Central memory CD8-positive, alpha-beta T cell (primary cell): ENCODE data around the gene LRFN4.
"Not testable (repeated sequence)": the region's sequence is repeated elsewhere in the genome, so short reads cannot be mapped to it uniquely, and the experiment has no call there.

Experiments used
- ATAC-seq: fragments of 150-1000 bp; cut with Tn5 transposase; replicated peaks from 2 replicates; pipeline ENCODE4 v1.10.0; 2022; ENCODE audit warnings: mild to moderate bottlenecking, moderate FRiP score, moderate number of reproducible peaks; ENCODE audit not compliant: poor library complexity, severe bottlenecking; ENCODE audit errors: extremely low read depth
- DNase-seq, 2 donors: peaks; one replicate each; pipeline ENCODE4 v3.0.0; 2021; ENCODE audit warnings: low spot score in 2 of 2
- H3K27ac Mint-ChIP-seq: one replicate; pipeline ENCODE4 v1.8.0; 2022; ENCODE audit warnings: low read depth, mild to moderate bottlenecking, moderate library complexity, mixed read lengths
- H3K27me3 Mint-ChIP-seq: one replicate; pipeline ENCODE4 v1.8.0; 2022; ENCODE audit warnings: mixed read lengths
- H3K36me3 Mint-ChIP-seq: one replicate; pipeline ENCODE4 v1.8.0; 2022; ENCODE audit warnings: mild to moderate bottlenecking, moderate library complexity, mixed read lengths; ENCODE audit not compliant: insufficient read depth
- H3K4me1 Mint-ChIP-seq: one replicate; pipeline ENCODE4 v1.8.0; 2022; ENCODE audit warnings: mixed read lengths
- H3K4me3 Mint-ChIP-seq: one replicate; pipeline ENCODE4 v1.8.0; 2022; ENCODE audit warnings: mild to moderate bottlenecking, moderate library complexity, mixed read lengths
- H3K9me3 Mint-ChIP-seq: one replicate; pipeline ENCODE4 v1.8.0; 2022; ENCODE audit warnings: mixed read lengths

LRFN4 gene

DNA sequence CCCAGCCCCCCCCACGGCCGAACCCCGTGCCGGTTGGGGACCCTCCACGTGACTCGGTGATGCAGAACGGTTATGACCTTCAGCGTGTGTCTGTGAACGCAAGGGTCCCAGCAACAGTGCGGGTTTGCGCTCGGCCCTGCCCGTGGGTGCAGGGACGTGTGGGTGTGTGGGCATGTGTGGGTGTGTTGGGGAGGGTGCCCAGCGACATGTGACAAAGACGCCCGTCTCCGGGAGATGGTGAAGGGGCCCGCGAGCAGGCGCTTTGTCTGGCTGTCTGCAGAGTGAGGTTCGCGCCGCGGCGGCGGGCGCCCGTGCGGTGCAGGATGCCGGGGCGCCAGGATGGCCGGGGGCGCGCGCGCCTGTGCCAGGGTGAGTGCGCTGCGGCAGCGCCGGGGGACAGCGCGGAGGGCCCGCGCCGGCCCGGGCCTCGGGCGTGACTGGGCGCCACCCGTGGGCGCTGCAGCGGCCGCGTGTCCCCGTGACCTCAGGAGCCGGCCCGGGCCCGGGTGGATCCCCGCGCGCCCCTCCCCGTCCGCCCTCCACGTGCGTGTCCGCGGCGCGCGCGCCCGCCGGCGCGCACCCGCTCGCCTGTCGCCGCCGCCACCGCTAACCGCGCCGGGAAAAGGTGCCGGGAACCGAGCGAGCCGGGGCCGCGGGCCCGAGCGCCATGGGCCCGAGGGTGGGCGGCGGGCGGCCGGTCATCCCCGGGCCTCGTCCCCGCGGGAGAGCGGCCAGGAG is at the start of gene LRFN4:
Gene LRFN4 (plus strand): TSS at position 569 of the 738 bp plus-strand sequence. CDS start 681 bp downstream, outside the sequence.
- H3K36me3 Mint-ChIP-seq: peaks cover 8% of the 10 kb centered on the region

DNA sequence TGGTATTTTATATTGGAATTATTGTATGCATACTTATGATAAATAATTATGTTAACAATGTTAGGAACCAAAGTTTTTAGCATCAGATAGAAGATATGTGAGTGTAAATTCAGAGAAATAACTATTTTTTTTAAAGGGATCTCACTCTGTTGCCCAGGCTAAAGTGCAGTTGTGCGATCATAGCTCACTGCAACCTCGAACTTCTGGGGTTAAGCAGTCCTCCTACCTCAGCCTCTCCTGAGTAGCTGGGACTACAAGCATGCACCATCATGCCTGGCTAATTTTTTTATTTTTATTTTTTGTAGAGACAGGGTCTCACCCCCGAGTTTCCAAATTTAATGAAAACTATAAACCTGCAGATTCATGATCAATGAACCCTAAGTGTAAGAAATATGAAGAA is 47.3 kb upstream of the LRFN4 start:
- DNase-seq: no peak

More for the DNA sequence above, at the start of gene LRFN4:
- DNase-seq (peak; percentile 49 to 57), ATAC-seq (peak; percentile 80)
- H3K4me3 Mint-ChIP-seq: peak within 1 kb of the TSS; percentile 83
- no peaks in the 10 kb centered on the region for H3K9me3 Mint-ChIP-seq
- H3K27ac Mint-ChIP-seq: peak within 1 kb of the TSS; percentile 44
- H3K4me1 Mint-ChIP-seq: peaks cover 9% of the 10 kb centered on the region
- no peaks in the 10 kb centered on the region for H3K27me3 Mint-ChIP-seq

DNA sequence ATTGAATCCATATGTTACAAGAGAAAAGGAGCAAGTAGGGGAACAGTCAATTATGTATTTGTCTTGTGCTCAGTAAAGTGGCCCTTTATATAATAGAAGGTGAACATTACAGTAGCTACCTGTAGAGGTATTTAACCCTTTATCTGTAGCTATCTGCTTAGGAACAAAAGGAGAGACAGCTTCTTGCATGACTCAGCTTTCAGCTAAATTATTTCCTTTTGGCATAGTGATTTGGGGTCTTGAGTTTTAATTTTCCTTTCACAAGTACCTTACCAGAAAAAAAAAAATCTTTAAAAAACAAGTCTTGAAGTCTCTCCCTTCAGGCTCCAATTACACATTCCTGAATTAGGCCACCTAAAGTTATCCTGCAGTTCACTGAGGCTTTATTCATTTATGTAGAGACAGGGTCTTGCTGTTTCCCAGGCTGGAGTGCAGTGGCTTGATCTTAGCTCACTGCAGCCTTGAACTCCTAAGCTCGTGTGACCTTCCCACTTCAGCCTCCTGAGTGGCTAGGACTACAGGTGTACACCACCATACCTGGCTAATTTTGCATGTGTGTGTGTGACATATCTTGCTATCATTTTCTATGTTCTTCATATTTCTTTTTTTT is 46.2 kb upstream of the LRFN4 start:
- ATAC-seq (no peak), DNase-seq (no peak)
- peaks cover 4% of the 10 kb centered on the region for H3K36me3 Mint-ChIP-seq
- H3K9me3 Mint-ChIP-seq: no peaks in the 10 kb centered on the region
- no peaks in the 10 kb centered on the region for H3K4me1 Mint-ChIP-seq
- no peak overlapping the region for H3K4me3 Mint-ChIP-seq
- no peaks in the 10 kb centered on the region for H3K27me3 Mint-ChIP-seq
- no peak overlapping the region for H3K27ac Mint-ChIP-seq

More for the DNA sequence above, 47.3 kb upstream of the LRFN4 start:
- Mint-ChIP-seq H3K27ac (peak overlapping the region; percentile 33), H3K4me1 (no peaks in the 10 kb centered on the region), H3K4me3 (no peak overlapping the region), H3K9me3 (no peaks in the 10 kb centered on the region), H3K36me3 (peaks cover 5% of the 10 kb centered on the region), H3K27me3 (no peaks in the 10 kb centered on the region)
- ATAC-seq: no peak

DNA sequence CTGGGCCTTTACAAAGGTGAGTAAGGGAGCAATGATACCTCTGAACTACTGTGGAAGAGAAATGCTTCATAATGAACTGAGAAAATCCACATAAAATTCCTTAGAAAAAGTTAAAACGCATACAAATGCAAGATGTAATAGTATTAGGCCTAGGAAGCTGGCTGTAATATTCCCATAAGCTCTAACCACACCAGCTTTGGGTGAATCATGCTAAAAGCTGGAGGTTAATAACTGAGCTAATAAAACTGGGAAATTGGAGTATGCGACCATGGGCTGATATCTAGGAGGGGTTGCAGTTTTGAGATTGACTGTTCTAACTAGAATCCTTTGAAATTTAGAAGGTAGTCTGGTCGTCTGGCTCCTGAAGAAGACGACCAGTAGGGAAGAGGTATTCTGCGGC is 42.2 kb upstream of the LRFN4 start:
- no peaks in the 10 kb centered on the region for H3K36me3 Mint-ChIP-seq

DNA sequence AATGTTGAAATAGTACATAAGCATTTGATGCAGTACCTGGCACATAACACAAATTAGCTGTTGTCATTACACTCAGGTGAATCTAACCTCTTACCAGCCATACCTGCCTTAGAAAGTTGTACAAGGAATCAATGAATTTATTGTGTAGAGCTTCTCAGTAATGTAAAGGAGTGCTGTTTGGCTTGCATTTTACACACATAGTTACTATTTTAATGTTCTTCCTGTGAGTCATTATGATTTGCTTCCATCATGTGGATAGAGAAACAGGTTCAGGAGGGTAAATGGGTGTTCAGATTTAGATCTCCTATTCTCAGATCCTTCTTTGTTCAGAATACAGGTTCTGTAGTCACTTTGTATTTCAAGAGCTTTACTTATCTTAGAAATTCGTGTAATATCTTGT is 41.2 kb upstream of the LRFN4 start:
- Mint-ChIP-seq H3K36me3 (no peaks in the 10 kb centered on the region), H3K4me3 (no peak overlapping the region), H3K9me3 (no peaks in the 10 kb centered on the region), H3K4me1 (no peaks in the 10 kb centered on the region), H3K27me3 (no peaks in the 10 kb centered on the region), H3K27ac (no peak overlapping the region)
- no peak for DNase-seq
- ATAC-seq: no peak

More for the DNA sequence above, 42.2 kb upstream of the LRFN4 start:
- Mint-ChIP-seq H3K27ac (no peak overlapping the region), H3K9me3 (no peaks in the 10 kb centered on the region), H3K4me1 (no peaks in the 10 kb centered on the region), H3K4me3 (no peak overlapping the region), H3K27me3 (no peaks in the 10 kb centered on the region)
- no peak for DNase-seq
- ATAC-seq: no peak

DNA sequence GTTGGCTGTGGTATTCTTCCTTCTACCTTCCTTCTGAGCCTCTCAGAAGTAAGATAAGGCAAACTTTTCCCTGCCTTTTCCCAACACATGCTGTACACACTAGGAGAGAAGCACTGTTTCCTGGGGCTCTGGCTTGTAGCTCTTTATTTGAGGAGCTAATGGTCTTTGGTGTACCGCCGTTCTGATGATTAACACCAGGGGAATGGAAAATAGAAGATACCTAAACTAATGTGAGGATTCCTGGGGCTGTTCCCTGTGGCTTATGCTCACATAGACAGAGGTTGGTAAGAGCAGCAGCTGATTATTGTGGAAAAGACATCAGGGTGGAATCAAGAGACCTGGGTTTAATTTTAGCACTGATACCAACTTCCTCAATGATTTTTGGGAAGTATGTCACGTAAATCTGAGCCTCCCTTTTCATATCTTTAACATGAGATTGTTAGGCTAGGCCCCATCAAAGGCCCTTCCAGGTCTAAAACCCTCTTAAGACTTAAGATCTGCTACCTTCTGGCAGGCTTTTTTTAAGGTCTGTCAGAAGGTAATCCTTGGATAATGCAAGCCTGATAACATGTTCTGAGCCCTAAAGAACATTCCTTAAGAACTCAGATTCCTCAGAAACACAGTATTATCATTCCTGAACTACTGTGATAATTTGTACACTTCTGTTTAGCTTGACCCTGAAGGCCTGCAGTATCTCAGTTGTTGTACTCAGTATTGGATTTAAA is 38.5 kb upstream of the LRFN4 start:
- ATAC-seq: no peak
- Mint-ChIP-seq H3K9me3 (no peaks in the 10 kb centered on the region), H3K4me3 (no peak overlapping the region), H3K27ac (no peak overlapping the region), H3K4me1 (no peaks in the 10 kb centered on the region), H3K36me3 (no peaks in the 10 kb centered on the region), H3K27me3 (no peaks in the 10 kb centered on the region)
- DNase-seq: no peak

DNA sequence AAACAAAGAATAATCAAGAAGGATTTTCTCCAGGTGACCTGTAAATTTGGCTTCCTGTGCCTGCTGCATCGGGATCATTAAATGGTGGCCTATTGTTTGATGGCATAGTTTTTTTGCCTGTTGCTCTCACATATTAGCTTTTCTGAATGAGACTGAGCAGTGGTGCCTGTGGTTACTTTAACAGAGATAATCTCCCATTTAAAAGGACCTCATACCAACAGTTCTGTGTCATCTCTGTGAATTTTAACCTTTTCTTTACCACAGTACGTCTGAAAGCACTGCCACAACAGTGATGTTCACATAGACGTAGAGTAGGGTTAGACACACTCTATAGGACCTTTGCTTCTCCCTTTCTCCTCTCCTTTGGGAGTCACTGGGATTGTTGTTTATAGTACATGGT is 36.5 kb upstream of the LRFN4 start:
- DNase-seq (no peak), ATAC-seq (no peak)
- H3K4me1 Mint-ChIP-seq: no peaks in the 10 kb centered on the region
- H3K27ac Mint-ChIP-seq: no peak overlapping the region
- no peaks in the 10 kb centered on the region for H3K27me3 Mint-ChIP-seq
- H3K9me3 Mint-ChIP-seq: no peaks in the 10 kb centered on the region
- no peaks in the 10 kb centered on the region for H3K36me3 Mint-ChIP-seq
- no peak overlapping the region for H3K4me3 Mint-ChIP-seq

DNA sequence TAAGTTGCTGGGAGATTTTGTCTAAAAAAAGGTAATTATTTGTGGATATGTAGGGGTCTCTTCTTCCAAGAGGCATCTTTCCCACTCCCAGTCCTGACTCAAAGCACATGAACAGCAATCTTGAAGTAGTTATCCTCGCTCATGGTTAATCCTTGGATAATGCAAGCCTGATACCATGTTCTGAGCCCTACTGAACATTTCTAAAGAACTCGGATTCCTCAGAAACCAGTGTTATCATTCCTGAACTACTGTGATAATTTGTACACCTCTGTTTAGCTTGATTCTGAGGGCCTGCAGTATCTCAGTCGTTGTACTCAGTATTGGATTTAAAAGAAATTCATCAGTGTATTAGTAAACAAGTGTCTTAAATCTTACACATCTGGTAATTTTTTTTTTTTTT is 36.0 kb upstream of the LRFN4 start:
- DNase-seq (no peak), ATAC-seq (no peak)
- no peak overlapping the region for H3K27ac Mint-ChIP-seq
- no peaks in the 10 kb centered on the region for H3K9me3 Mint-ChIP-seq
- no peak overlapping the region for H3K4me3 Mint-ChIP-seq
- no peaks in the 10 kb centered on the region for H3K4me1 Mint-ChIP-seq
- no peaks in the 10 kb centered on the region for H3K36me3 Mint-ChIP-seq
- H3K27me3 Mint-ChIP-seq: no peaks in the 10 kb centered on the region

DNA sequence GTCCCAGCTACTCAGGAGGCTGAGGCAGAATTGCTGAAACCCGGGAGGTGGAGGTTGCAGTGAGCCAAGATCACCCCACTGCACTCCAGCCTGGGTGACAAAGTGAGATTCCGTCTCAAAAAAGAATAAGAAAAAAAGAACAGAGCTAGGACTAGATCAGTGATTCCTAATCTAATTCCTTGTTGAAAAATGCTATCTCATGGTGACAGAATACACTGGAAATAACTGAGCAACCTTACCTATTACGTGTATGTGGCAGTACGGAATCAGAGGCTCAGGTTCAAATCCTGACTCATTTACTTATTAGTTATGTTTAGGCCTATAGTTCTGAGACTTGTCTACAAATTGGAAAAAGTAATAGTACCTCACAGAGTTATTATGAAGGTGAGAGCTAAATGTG is 33.2 kb upstream of the LRFN4 start:
- H3K4me3 Mint-ChIP-seq: no peak overlapping the region
- ATAC-seq: no peak

DNA sequence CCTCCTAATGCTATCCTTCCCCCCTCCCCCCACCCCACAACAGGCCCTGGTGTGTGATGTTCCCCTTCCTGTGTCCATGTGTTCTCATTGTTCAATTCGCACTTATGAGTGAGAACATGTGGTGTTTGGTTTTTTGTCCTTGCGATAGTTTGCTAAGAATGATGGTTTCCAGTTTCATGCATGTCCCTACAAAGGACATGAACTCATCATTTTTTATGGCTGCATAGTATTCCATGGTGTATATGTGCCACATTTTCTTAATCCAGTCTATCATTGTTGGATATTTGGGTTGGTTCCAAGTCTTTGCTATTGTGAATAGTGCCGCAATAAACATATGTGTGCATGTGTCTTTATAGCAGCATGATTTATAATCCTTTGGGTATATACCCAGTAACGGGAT is 32.3 kb upstream of the LRFN4 start:
- not testable (repeated sequence) for H3K4me3 Mint-ChIP-seq, ATAC-seq, DNase-seq, H3K27ac Mint-ChIP-seq, H3K36me3 Mint-ChIP-seq, H3K27me3 Mint-ChIP-seq, H3K4me1 Mint-ChIP-seq, H3K9me3 Mint-ChIP-seq

More for the DNA sequence above, 33.2 kb upstream of the LRFN4 start:
- DNase-seq: no peak
- Mint-ChIP-seq H3K9me3 (no peaks in the 10 kb centered on the region), H3K27me3 (no peaks in the 10 kb centered on the region), H3K27ac (no peak overlapping the region), H3K36me3 (no peaks in the 10 kb centered on the region), H3K4me1 (no peaks in the 10 kb centered on the region)

DNA sequence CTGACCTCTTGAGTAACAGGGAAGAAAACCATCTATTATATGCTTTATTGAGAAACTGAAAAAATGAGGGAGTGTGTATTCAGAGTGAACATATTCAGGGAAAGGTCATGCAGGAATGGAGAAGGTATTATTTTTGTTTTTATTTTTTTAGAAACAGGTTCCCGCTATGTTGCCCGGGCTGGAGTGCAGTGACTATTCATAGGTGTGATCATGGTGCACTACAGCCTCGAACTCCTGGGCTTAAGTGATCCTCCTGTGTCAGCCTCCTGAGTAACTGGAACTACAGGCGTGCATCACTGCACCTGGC is 22.4 kb upstream of the LRFN4 start:
- Mint-ChIP-seq H3K9me3 (no peaks in the 10 kb centered on the region), H3K27me3 (no peaks in the 10 kb centered on the region), H3K36me3 (peaks cover 17% of the 10 kb centered on the region), H3K4me3 (no peak overlapping the region), H3K27ac (peak overlapping the region; percentile 1), H3K4me1 (peaks cover 18% of the 10 kb centered on the region)
- DNase-seq: no peak
- ATAC-seq: no peak

DNA sequence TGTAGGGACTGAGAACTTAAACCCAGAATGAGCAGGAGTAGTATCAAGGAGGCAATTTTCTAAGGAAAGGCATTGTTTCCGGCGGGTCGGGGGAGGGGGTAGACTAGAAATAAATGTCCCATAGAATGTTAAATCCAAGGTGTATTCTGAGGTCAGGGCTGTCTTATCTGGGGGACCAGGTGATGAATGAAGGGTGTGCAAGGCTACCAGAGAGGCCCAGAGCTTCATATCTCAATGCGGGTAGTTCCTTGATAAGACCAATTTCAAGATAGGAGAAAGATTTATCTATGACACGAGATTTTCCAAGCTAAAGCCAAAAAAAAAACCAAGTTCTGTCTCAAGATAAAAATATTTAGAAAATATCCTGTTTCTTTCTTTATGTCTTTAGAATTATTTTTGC is 21.9 kb upstream of the LRFN4 start:
- Mint-ChIP-seq H3K4me3 (no peak overlapping the region), H3K4me1 (peaks cover 21% of the 10 kb centered on the region), H3K36me3 (peaks cover 16% of the 10 kb centered on the region), H3K27ac (no peak overlapping the region), H3K27me3 (no peaks in the 10 kb centered on the region), H3K9me3 (no peaks in the 10 kb centered on the region)
- DNase-seq (no peak), ATAC-seq (no peak)
